ENCODE data around the gene RPS21.

RPS21 gene

GRCh38 chr20:62428002-62428372, 41.1 kb downstream of the RPS21 start:
- no peak for DNase-seq

- no peak for DNase-seq
Observed at GRCh38 chr20:62428396-62429295, 41.7 kb downstream of the RPS21 start.

GRCh38 chr20:62429455-62430310, 42.8 kb downstream of the RPS21 start:
- DNase-seq, result no peak

GRCh38 chr20:62430311-62430853, 43.5 kb downstream of the RPS21 start:
- no peak for DNase-seq

GRCh38 chr20:62430866-62431447, 44.1 kb downstream of the RPS21 start:
- no peak for DNase-seq

GRCh38 chr20:62433658-62434497, 47.0 kb downstream of the RPS21 start:
- peak; percentile 16 for DNase-seq

GRCh38 chr20:62436692-62437091, 49.8 kb downstream of the RPS21 start:
- no peak for DNase-seq

- no peak for DNase-seq
Observed at GRCh38 chr20:62437496-62437895, 50.6 kb downstream of the RPS21 start.

GRCh38 chr20:62437927-62438326, 51.0 kb downstream of the RPS21 start:
- DNase-seq, result no peak
